GM19023 (cell line): Measurements from ENCODE around the gene BCL2L1.
"Not testable (repeated sequence)": the region's sequence is repeated elsewhere in the genome, so short reads cannot be mapped to it uniquely, and the experiment has no call there.

Source experiments
- ATAC-seq: cut with Tn5 transposase; IDR thresholded peaks from one replicate; pipeline ENCODE4 v1.9.1; 2021; ENCODE audit warnings: mild to moderate bottlenecking, moderate library complexity; ENCODE audit not compliant: unreplicated experiment

BCL2L1 gene

DNA sequence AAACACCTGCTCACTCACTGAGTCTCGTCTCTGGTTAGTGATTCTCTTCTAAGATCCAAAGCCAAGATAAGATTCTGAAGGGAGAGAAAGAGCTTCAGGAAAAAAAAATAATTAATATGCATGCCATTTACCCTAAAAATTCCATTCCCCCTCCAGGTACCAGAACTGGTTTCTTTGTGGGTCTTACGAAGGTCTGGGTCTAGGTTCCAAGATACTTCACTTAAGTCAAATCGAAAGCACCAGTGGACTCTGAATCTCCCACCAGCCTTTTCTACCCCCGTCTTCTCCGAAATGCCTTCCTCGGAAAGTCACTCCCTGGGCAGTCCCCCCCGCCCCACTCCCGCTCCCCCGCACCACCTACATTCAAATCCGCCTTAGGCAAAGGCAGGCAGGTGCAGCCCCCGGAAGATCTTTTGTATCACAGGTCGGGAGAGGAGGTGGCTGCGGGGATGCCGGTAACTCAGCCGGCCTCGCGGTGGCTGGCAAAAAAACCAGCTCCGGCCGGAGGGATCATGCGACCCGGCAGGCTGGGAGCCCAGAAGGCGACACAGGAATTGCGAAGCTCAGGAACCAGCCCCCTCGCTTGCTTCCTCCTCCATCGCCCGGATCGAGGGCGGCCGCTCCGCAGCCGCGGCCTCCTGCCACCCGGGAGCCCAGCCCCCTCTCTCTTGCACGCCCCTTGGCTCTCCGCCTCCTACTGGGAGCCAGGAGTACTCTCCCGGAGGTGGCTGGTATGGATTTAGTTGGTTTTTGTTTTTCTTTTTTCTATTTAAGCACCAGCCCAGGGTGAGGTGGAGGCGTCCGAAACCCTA lies at the start of gene BCL2L1:
Gene BCL2L1 (minus strand): TSS at position 612 of the 812 bp plus-strand sequence. CDS start 650 bp downstream, outside the sequence.
- ATAC-seq, result no peak

DNA sequence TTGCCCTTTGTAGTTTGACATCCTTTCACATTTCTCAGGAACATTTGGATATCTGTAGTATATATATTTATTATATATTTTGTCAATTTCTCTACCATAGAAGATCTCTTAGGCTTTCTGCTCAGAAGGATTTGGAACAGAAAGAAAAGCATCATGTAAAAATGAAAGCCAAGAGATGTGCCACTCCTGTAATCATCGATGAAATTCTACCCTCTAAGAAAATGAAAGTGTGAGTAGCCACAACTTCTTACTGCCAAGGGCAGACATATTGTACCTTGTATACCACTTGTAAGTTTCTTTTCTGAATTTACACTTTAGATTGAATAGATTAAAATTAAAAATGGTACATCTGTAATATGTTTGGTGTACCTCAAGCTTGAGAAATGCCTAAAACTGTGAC lies 47.6 kb upstream of the BCL2L1 start:
- no peak for ATAC-seq

DNA sequence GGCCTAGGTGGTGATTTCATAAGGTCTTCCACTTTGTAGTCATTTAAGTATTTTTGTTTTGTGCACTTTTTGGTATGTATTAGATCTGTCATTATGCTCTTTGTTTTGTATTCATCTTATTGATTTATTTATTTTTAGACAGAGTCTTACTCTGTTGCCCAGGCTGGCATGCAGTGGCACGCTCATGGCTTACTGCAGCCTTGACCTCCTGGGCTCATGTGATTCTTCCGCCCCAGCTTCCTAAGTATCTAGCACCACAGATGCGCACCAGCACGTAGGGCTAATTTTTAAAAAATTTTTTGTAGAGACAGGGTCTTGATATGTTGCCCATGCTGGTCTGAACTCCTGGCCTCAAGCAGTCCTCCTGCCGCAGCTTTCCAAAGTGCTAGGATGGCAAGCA lies 47.0 kb upstream of the BCL2L1 start:
- ATAC-seq, result no peak

DNA sequence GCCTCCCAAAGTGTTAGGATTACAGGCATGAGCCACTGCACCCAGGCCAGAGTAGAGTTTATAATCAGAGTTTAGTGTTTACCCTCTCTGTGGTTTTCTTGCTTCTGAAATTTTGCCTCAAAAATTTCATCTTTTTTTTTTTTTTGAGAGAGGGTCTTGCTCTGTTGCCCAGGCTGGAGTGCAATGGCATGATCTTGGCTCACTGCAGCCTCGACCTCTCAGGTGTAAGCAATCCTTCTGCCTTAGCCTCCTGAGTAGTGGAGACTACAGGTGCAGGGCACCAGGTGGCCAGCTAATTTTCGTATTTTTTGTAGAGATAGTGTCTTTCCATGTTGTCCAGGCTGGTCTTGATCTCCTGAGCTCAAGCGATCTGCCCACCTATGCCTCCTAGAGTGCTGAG lies 45.1 kb upstream of the BCL2L1 start:
- ATAC-seq, result no peak

DNA sequence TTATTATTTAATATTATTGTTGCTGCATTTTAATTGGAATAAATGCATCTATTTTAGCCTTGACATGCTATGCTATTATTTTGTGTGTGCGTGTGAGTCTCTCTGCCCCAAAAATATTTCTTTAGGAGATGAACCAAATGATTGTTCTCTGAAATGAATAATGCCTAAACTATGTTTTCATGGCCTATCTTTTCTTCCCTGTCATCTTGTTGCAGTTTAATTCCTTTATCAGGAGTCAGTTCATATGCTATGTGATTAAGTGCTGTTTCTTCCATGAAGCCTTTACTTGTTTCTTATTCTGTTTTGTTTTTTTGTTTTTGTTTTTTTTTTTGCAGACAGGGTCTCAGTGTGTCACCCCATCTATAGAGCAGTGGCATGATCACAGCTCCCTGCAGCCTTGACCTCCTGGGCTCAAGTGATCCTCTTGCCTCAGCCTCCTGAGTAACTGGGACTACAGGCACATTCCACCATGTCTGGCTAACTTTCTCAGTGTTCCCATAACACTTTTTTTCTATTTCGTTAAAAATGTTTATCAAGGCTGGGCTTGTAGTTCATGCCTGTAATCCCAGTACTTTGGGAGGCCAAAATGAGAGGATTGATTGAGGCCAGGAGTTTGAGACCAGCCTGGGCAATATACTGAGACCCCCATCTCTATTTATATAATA lies 42.1 kb upstream of the BCL2L1 start:
- ATAC-seq, result no peak

DNA sequence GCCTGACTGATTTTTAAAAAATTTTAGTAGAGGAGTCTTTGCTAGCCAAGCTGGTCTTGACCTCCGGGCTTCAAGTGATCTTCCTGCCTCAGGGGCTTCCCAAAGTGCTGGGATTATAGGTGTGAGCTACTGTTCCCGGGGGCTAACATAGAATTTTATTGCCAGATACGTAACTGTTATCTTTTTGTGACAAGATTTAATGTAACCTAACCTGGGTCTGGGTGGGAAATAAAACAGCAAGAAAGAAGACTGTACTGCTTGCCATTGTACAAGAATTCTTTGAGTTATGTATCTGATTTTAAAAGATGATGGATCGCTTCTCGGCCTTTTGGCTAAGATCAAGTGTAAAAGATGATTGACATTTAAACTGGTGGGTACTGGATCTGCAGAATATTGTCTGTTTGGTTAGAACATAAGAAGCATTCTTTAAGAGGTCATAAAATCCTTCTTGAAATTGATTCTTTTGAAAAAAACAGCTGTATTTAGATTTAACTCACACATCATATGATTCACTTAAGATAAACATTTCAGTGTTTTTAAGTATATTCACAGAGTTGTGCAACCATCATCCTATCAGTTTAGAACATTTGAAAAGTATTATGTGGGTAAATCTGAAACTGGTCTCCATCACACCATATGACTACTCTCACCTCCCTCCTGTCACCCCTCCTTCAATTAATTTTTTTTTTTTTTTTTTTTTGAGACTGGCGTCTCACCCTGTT lies 38.0 kb upstream of the BCL2L1 start:
- ATAC-seq, result no peak

DNA sequence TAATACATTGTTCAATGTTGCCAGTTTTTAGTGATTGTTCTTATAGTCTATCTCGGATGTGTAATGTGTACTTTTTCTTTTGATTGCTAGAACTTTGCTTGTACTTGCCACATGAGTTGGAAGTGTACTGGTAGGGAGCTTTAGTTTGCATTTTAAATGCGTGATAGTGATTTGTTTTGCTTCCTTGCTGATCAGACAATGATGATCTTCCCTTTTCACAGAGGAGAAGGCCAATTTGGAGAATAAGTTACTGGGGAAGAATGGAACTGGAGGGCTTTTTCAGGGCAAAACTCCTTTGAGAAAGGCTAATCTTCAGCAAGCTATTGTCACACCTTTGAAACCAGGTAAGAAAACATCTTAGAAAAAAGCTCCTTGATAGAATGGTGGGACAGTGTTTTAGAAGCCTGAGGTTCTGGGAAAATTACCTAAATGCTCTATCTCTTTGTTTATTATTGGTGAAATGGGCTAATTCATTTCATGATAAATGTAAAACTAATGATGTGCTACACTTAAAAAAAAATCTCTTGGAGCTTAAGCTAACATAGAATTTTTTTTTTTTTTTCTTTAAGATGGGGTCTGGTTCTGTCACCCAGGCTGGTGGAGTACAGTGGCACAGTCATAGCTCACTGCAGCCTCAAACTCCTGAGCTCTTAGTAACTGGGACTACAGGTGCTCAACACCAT lies 37.3 kb upstream of the BCL2L1 start:
- ATAC-seq, result no peak

DNA sequence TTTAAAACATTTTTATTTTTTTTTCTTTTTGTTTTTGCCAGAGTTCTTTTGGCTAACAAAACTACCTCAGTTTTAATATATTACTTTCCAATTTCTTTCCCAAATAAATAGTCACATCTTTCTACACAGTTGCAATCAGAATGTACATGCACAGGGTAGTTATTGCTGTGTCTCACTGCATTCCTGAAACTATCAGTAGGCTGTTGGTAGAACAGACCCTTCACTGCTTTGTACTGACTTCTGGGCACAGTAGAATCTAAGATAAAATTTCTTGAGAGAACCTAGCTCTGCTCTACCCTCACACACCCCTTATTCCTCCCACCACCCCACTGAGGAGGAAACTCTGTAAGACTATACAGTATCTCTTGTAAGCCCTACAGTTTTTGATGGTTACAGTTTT lies 36.3 kb upstream of the BCL2L1 start:
- no peak for ATAC-seq

DNA sequence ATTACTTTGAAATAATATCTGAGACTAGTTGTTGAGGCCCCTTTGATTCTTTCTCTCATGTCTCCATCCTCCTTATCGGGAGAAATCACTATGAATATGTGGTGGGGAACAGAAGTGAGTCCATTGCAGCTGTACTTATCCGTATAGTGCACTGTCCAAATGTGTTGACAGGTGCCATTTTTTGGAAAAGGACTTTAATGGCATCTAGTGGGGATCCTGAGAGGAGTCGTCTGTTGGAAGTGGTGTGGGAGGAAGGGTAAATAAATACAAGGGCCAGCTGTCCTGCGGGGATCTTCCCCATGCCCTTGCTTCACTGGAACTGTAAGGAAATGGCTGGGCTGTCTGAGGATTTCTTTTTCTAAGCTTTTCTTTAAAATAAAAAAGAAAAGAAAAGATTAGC lies 35.9 kb upstream of the BCL2L1 start:
- no peak for ATAC-seq

DNA sequence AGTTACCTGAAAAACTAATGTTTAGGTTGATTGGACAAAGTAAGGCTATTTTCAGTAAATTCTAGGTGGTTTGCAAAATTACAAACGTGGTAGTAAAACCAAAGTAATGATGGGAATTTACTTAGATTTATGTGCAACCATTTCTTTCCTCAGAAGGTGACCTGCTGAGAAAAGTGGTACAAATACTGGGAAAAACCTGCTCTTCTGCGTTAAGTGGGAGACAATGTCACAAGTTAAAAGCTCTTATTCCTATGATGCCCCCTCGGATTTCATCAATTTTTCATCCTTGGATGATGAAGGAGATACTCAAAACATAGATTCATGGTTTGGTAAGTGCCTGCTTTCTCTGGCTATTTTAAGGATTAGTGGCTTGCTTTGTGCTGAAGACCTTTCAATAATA lies 34.6 kb upstream of the BCL2L1 start:
- ATAC-seq, result no peak

DNA sequence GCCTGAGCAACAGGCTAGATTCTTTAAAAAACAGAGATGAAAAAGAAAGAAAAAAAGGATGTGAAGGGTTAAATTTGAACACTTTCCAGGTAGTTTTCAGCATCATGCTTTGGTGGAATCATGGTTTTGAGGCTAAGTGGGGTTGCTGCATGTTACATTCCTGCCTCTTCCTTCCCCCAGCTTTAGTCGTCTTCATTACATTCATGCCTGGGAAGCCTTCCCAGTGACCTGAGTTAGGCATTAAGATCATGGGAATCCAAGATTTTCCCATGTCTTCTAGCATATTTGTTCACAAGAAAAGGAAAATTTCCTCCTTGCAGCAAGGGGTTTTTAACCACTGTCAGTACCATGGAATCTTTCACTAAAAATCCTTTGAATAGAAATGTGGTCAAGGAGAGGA lies 28.5 kb upstream of the BCL2L1 start:
- no peak for ATAC-seq

DNA sequence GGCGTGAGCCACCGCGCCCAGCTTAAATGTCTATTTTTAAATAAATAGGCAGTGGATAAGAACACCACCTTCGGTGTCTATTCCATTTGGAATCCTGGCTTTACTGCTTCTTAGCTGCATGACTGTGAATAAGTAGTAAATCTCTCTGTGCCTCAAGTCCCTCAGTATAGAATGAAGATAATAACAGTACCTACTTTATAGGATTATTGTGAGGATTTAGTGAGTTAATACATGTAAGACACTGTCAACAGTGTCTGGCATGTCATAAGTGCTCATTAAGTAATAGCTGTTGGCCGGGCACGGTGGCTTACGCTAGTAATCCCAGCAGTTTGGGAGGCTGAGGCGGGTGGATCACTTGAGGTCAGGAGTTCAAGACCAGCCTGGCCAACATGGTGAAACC lies 26.6 kb upstream of the BCL2L1 start:
- ATAC-seq, result no peak

DNA sequence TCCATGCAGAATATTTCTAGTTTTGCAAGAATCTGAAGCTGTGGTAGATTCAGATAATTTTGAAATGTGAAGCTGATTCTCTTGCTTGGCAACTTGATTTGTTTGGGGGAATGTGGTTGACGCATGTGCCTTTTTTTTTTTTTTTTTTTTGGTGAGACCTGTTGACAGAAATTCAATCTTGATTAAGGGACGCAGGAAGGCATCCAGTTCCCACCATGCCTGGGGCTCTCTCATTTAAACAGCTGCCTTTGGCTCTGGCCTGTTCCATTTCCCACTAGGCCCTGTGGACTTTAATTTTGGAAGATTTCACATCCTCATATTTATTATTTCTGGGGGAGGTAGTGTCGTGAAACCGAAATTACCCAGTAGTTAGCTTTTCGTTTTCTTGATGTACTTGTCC lies 25.0 kb upstream of the BCL2L1 start:
- ATAC-seq, result no peak

DNA sequence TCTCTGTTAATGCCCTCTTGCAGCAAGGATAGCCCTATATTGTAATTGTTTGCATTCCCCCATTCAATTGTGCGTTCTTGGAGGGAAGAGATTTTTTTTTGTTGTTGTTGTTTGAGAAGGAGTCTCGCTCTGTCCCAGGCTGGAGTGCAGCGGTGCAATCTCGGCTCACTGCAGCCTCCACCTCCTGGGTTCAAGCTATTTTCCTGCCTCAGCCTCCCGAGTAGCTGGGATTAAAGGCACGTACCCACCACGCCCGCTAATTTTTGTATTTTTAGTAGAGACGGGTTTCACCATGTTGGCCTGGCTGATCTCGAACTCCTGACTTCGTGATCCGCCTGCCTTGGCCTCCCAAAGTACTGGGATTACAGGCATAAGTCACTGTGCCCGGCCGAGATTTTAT lies 24.4 kb upstream of the BCL2L1 start:
- not testable (repeated sequence) for ATAC-seq

DNA sequence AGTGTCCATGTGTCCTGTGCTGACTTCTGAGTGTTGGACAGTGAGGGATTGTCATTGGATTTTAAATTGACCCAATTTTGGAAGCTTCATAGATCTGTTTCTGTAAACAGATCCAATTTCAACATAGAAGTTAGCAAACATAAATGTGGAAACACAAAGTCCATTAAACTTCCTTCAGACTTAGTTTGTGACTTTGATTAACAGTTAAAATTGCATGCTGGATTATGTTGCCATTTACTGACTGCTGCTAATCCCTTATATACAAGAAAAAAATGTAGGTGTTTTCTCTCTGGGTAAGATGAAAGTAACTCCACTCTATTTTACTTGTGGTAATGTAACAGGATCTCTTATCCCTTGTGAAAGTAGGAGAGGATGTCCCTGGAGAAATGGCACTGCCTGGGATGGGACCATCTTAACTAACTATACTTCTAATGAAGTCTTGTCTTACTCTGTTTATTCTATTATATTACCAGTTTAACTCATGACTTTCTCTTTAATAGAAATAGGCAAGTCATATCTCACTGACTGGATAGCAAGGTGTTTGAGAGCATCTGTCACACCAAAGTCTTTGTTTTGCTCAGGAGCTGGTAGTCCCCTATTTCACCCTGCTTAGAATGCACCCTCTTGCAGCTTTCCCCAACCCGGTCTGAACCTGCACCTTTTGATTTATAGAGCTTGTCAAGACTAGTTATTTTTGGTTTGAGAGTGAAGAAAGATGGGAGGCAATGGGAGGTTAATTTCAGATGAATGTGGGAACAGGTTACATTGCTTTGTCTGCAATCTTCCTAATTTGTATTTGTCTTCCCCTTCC lies 23.6 kb upstream of the BCL2L1 start:
- no peak for ATAC-seq

DNA sequence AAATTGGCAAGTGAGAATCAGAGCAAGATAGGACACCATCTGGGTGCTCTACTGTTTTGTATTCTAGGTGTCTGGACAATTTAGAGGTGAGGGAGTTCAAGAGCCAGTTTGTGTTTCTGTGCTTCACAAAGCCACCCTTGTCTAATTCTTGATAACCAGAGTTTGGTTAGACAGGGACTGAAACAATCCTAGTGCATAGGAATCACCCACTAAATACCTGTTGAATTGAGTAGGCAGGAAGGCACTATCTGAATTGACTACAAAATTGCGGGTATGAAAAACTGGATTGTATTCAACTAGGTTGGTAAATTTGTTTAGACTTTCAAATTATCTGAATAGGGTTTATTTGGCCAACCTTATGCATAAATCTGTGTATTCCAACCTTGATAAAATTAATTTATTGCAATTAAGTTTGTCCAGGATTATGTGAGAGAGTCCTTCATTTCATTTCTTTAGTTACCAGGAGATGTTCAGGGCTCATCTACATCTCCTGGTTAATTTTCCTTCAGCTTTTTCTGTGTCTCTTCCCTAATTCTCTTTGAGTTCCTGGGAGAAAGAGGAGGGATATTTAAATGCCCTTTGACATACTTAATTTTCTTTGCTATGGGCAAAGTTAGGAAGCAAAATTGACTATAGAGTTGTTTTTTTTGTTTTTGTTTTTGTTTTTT lies 18.1 kb upstream of the BCL2L1 start:
- ATAC-seq, result no peak

DNA sequence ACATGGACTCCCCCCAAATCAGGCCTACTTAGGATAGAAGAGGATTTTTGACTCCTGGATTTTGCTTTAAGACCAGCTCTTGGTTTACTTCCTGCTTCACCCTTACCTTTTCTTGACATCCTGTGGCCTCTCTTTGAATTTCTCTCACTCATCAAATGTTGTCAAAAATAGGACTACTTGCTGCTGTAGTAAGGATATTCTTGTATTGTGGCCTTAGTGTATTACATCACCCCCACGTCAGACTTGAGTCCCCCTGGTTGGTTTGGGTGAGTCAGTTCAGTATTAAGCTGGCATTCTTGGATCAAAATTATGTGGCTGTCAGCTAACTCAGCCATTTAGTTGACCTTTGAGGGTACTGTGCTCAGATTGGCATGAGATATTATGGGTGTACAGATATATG lies 17.5 kb upstream of the BCL2L1 start:
- no peak for ATAC-seq

DNA sequence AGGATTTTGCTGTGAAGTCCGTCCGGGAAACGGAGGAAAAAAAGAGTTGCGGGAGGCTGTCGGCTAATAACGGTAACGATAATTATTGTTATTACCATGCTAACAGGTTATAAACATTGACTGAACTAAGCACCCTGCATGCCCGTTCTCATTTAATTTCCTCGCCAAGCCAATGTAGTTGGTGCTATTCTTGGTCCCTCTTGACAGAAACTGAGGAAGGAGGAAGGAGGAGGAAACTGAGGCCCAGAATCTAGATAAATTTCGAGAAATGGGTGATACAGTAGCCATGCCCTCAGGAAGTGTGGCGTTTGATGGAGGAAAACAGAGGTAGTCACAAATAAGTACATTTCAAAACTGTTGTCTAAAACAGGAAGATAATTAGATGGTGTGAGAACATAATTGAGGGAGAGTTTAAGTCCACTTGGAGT lies 16.9 kb upstream of the BCL2L1 start:
- ATAC-seq, result peak; percentile 10

DNA sequence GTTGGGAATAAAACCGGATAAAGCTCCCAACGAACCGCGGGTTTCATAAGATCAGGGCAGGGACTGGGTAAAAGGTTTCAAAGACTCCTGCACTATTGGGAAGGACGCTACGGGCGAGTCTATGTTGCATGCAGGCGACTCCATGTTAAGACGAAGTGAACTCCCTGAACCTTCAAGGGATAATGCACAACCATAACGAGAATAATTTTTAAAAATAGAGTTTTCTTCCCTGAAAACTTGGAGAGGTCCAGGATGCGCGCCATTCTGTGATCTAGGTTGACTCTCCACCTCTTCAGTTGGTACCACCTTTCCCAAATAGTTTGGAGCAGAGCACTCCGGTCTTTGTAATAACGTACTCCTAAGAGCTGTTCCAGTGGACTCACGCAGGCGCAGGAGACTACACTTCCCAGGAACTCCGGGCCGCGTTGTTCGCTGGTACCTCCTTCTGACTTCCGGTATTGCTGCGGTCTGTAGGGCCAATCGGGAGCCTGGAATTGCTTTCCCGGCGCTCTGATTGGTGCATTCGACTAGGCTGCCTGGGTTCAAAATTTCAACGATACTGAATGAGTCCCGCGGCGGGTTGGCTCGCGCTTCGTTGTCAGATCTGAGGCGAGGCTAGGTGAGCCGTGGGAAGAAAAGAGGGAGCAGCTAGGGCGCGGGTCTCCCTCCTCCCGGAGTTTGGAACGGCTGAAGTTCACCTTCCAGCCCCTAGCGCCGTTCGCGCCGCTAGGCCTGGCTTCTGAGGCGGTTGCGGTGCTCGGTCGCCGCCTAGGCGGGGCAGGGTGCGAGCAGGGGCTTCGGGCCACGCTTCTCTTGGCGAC lies 16.3 kb upstream of the BCL2L1 start, which contains the start of gene TPX2:
Gene TPX2 (plus strand): TSS at position 562 of the 821 bp plus-strand sequence. CDS start 18,187 bp downstream, outside the sequence.
- ATAC-seq, result peak; percentile 98
